ENCODE measurements around the gene SORD. TPM values are rescaled to one million over a fixed set of nuclear protein-coding genes. Genes with fewer than 3 reads are reported as not detected.

SORD gene
- total and polyA plus RNA-seq, 9 of the 15 experiments (the other 6 are each of a cell fraction or from before 2014, with no cell fraction given): 5.9 to 79.2 (median 29.6) TPM

- TF ChIP-seq, protein P1, sequence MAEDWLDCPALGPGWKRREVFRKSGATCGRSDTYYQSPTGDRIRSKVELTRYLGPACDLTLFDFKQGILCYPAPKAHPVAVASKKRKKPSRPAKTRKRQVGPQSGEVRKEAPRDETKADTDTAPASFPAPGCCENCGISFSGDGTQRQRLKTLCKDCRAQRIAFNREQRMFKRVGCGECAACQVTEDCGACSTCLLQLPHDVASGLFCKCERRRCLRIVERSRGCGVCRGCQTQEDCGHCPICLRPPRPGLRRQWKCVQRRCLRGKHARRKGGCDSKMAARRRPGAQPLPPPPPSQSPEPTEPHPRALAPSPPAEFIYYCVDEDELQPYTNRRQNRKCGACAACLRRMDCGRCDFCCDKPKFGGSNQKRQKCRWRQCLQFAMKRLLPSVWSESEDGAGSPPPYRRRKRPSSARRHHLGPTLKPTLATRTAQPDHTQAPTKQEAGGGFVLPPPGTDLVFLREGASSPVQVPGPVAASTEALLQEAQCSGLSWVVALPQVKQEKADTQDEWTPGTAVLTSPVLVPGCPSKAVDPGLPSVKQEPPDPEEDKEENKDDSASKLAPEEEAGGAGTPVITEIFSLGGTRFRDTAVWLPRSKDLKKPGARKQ (CRISPR knock-in tag; IDR thresholded peaks at IDR 0.05): no peak
- no peak; the same call in 1 of the 2 replicates for TF ChIP-seq BACH1 (tag; IDR thresholded peaks at IDR 0.05)
- TF ChIP-seq ZNF124 (CRISPR knock-in tag; IDR thresholded peaks at IDR 0.05): no peak
- TF ChIP-seq PHTF2 (CRISPR knock-in tag; IDR thresholded peaks at IDR 0.05): 0 out of 2 replicates have a peak, but pooled peaks have one; percentile 47
- no peak for TF ChIP-seq CGGBP1 (CRISPR knock-in tag; IDR thresholded peaks at IDR 0.05)
- peak; percentile 79 for TF ChIP-seq JUND (IDR thresholded peaks at IDR 0.05; ENCODE audit: borderline replicate concordance, low read depth, low read length)
- TF ChIP-seq JUND (tag; IDR thresholded peaks at IDR 0.05; ENCODE audit: borderline replicate concordance, low read depth, low read length): peak; percentile 77; the same call in 2 of the 3 replicates
- TF ChIP-seq U2AF1 (optimal IDR thresholded peaks at IDR 0.05; ENCODE audit: low read depth, low read length): no peak
- TF ChIP-seq ZNF318 (IDR thresholded peaks at IDR 0.05; ENCODE audit: borderline replicate concordance in 1 of 2, low read depth in 1 of 2): peak in 1 of 2 experiments; percentile 66; a peak in 2 of 4 replicates
- TF ChIP-seq ADNP (tag; IDR thresholded peaks at IDR 0.05): peak; percentile 51
- TF ChIP-seq SAFB (IDR thresholded peaks at IDR 0.05; ENCODE audit: borderline replicate concordance, low read depth, low read length): no peak
- TF ChIP-seq HNRNPL (IDR thresholded peaks at IDR 0.05; ENCODE audit: low read depth, low read length): 0 out of 2 replicates have a peak, but pooled peaks have one; percentile 54
- TF ChIP-seq SMC3 (conservative IDR thresholded peaks at IDR 0.05; ENCODE audit: insufficient read depth, low read depth, low read length): no peak
- no peak for TF ChIP-seq CCAR2 (IDR thresholded peaks at IDR 0.05; ENCODE audit: low read depth, low read length)
- TF ChIP-seq XRCC5 (IDR thresholded peaks at IDR 0.05; ENCODE audit: low read depth, low read length): no peak; the same call in 1 of the 2 replicates
- TF ChIP-seq HDAC1 (IDR thresholded peaks at IDR 0.05): peak in 1 of 2 experiments; percentile 69; a peak in 1 of 4 replicates
- peak; percentile 63 for TF ChIP-seq MYNN (IDR thresholded peaks at IDR 0.05)
- no peak for TF ChIP-seq MYNN (CRISPR knock-in tag; IDR thresholded peaks at IDR 0.05)
Observed at GRCh38 chr15:45048794-45049631, 26.0 kb downstream of the SORD start (continued).

Measured in K562 (cell line).